HFF-Myc (cell line): Measurements from ENCODE around the gene CFAP74.

Source experiments
- DNase-seq: peaks from one replicate; pipeline ENCODE4 v3.0.0-alpha.2; 2011; ENCODE audit warnings: low read depth; ENCODE audit errors: extremely low read depth
- H3K4me3 ChIP-seq: replicated peaks from 2 replicates; pipeline ENCODE4 v1.5.1; 2011; ENCODE audit warnings: low read depth, mild to moderate bottlenecking, control low read depth, low read length
- TF ChIP-seq, protein P1 (sequence below): IDR thresholded peaks from 2 replicates; pipeline ENCODE4 v1.5.1; 2012; ENCODE audit warnings: mild to moderate bottlenecking, low read depth, low read length, control low read depth; ENCODE audit errors: missing control alignments

The CFAP74 gene

DNA sequence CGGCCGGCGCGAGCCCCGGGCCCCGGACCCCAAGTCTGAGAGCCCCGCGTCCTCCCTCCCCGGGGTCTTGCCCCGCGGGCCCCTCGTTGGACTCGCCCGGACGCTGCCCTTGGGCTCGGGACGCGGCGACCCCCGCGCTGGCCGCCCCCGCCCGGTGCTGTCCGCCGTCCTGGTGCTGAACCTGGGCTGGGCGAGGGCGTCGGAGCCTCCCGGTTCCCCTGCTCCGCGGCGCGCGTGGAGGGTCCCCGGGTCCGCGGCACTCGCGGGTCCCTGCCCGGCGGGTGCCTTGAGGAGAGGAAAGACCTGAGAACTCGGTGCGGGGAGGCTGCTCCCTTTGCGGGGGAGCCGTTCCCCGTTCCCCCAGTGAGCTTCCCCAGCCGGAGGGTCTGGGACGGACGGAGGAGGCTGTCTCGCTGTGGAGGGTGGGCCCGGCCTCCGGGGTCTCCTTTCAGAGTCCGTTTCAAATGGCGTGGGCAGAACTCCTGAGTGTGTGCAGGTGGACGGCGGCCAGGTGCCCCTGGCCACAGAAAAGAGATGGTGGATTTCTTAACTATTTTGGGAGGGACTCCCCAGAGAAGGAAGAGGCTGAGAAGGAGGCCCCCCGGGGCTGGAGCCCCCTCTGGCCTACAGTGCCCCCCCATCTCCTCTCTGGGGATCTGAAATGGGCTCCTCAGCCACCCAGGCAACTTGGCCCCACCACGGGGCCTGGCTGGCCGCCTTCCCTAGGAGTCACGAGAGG is 16.2 kb upstream of the CFAP74 start:
- no peak for DNase-seq
- TF ChIP-seq, protein P1, sequence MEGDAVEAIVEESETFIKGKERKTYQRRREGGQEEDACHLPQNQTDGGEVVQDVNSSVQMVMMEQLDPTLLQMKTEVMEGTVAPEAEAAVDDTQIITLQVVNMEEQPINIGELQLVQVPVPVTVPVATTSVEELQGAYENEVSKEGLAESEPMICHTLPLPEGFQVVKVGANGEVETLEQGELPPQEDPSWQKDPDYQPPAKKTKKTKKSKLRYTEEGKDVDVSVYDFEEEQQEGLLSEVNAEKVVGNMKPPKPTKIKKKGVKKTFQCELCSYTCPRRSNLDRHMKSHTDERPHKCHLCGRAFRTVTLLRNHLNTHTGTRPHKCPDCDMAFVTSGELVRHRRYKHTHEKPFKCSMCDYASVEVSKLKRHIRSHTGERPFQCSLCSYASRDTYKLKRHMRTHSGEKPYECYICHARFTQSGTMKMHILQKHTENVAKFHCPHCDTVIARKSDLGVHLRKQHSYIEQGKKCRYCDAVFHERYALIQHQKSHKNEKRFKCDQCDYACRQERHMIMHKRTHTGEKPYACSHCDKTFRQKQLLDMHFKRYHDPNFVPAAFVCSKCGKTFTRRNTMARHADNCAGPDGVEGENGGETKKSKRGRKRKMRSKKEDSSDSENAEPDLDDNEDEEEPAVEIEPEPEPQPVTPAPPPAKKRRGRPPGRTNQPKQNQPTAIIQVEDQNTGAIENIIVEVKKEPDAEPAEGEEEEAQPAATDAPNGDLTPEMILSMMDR, result no peak
- no peak overlapping the region for H3K4me3 ChIP-seq

DNA sequence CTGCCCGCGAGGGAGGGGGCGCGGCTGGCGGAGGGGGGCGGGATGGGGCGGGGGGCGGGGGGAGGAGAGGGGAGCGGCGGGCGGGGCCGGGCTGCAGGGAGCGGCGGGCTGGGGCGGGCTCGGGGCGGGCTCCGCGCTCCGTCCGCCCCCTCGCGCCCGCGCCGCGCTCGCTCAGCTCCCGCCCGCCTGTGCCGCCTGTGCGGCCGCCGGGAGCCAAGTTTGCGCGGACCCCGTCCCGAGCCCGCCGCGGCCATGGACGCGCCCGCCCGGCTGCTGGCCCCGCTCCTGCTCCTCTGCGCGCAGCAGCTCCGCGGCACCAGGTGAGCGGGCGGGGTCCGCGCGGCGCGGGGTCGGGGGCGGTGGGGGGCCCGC is 15.6 kb upstream of the CFAP74 start, which contains the start of gene GABRD:
GABRD (plus strand) TSS at position 174 of the 372 bp plus-strand sequence; CDS start at position 253, 79 bp downstream.
- no peak for DNase-seq
- H3K4me3 ChIP-seq, result no peak within 1 kb of the TSS
- TF ChIP-seq, protein P1, result no peak

DNA sequence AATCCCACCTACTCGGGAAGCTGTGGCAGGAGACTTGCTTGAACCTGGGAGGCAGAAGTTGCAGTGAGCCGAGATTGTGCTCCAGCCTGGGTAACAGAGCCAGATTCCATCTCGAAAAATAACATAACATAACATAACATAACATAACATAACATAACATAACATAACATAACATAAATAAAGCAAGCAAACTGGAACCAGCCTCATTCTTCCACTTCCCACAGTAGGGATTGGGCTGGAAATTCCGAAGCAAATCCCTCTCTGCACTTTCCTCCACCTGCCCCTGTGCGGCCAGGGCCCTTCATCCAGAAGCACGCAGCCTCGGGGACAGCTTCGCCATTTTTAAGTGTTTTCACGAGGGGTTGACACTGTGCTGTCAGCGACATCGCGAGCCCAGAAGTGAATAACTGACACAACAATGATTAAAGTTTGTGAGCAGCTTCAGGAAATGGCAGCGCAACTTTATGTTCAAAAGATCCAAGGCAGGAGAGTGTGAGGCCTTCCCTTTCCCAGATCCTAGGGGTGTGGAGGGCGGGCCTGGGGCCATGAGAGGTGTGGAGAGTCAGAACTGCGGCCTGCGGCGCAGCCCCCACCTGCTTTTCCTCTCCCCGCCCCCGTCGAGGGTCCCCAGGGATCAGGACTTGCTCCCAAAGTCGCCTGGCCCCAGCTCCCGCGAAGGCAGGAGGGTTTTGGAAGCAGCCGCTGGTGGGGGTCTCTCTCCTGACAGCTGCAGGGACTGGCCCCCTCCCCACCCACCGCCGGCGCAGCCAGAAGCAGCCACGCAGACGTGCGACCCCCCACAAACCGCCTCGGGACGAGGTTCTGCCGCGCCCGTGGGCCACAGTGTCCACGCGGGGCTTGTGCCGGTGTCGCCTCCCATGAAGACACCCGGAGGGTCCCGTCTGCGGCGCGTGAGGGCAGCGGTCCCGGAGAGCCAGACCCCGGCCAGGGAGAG is 14.9 kb upstream of the CFAP74 start:
- TF ChIP-seq, protein P1, result no peak
- no peak for DNase-seq
- H3K4me3 ChIP-seq, result no peak overlapping the region

DNA sequence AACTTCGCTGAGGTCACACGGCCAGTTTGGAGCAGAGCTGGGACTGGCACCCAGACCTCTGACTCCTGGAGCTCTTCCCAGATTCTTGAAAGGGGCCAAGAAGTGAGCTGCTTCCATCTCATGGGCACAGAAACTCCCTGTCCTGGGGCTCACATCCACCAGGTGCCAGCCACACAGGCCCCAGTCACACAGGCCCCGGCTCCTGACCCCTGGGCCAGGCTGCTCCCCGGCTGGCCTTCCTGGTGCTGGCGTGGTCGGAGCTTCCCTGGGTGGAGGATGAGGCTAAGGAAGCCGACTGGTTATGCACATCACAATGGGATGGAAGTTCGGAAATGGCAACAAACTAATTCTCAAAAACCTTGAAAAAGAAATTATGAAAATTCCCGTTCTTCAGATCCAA is 12.5 kb upstream of the CFAP74 start:
- TF ChIP-seq, protein P1, result no peak
- no peak for DNase-seq

DNA sequence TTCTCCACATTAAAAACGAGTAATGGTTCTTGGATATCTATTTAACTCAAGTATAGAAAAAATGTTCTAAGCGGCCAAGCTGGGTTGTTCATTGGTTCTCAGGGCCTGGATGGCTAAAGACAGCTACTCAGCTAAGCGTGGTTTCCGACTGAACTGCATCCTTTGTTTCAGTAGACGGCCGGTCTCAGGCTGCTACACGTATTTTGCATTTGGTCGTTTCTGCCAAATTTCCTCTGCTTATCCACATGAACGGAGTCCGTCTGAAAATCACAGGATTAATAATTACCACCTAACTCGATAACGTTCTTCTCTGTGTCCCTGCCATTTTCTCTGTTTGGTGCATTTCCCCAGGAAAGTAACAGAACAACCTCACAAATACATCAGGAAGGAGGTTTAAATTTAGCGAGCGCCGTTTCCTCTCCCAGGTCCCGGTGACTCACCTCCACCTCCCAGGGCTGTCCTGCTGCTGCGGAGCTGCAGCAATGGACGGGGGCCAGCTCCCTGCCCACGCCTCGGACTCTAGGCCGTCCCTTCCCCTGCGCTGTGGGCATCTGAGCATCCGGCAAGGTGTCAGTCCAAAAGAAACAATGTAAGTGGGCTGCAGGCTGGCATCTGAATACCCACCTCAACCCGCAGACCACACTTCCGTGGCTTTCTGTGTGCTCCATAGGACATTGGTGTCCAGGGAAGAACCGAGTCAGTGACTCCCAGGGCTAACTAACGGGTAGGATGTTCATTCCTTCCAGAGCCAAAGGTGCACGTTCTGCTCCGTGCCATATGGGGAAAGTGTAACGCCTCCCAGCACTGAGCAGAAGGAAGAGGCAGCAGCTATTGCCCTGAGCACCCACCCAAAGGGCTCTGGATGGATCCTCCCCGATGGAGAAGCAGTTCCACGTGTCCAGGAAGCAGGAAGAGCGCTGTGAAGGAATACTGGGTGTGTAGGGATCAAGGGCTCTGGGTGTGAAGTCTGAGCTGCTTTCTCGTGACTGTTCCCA is 11.5 kb upstream of the CFAP74 start:
- H3K4me3 ChIP-seq, result no peak overlapping the region
- DNase-seq, result no peak
- TF ChIP-seq, protein P1, result no peak

More for the DNA sequence above, 12.5 kb upstream of the CFAP74 start:
- H3K4me3 ChIP-seq, result no peak overlapping the region

DNA sequence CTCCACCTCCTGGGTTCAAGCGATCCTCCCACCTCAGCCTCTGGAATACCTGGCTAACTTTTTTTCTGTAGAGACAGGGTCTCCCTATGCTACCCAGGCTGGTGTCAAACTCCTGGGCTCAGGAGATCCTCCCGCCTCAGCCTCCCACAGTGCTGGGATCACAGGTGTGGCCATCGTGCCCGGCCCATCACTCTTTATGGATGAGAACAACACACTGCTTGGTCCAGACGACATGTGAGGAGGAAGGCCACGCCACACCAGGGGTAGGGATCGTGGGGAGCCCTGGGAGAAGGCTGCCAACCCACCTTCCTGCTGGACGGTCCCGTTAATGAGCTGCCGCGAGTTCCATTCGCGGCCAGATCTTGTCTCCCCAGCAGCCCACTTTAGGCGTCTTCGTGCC is 10.6 kb upstream of the CFAP74 start:
- no peak for DNase-seq
- no peak overlapping the region for H3K4me3 ChIP-seq
- TF ChIP-seq, protein P1, result no peak
